ENCODE measurements around the gene MYH3.

DNA sequence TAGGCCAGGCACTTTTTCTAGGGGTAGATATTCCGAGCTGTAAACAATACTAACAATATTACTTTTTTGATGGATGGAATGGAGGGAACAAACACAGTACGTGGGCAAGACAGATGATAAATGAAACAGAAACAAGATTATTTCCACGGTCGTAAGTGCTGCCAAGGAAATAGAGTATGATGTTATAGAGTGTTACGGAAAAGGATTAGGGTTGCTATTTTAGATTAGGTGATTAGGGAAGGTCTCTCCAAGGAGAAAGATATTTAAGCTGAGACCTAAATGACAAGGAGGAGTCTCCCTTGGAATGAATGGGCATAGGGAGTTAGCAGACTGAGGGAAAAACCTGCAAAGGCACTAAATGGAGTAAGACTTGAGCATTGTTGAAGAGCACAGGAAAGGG is 48.6 kb upstream of the MYH3 start:
- TF ChIP-seq POLR2A (IDR thresholded peaks at IDR 0.05; ENCODE audit: extremely low read depth, insufficient read length) = no peak
- TF ChIP-seq, protein P1, sequence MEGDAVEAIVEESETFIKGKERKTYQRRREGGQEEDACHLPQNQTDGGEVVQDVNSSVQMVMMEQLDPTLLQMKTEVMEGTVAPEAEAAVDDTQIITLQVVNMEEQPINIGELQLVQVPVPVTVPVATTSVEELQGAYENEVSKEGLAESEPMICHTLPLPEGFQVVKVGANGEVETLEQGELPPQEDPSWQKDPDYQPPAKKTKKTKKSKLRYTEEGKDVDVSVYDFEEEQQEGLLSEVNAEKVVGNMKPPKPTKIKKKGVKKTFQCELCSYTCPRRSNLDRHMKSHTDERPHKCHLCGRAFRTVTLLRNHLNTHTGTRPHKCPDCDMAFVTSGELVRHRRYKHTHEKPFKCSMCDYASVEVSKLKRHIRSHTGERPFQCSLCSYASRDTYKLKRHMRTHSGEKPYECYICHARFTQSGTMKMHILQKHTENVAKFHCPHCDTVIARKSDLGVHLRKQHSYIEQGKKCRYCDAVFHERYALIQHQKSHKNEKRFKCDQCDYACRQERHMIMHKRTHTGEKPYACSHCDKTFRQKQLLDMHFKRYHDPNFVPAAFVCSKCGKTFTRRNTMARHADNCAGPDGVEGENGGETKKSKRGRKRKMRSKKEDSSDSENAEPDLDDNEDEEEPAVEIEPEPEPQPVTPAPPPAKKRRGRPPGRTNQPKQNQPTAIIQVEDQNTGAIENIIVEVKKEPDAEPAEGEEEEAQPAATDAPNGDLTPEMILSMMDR (IDR thresholded peaks at IDR 0.05; ENCODE audit: low read depth, low read length) = no peak
- TF ChIP-seq, protein P2, sequence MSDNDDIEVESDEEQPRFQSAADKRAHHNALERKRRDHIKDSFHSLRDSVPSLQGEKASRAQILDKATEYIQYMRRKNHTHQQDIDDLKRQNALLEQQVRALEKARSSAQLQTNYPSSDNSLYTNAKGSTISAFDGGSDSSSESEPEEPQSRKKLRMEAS (IDR thresholded peaks at IDR 0.05; ENCODE audit: low read depth, low read length) = no peak
- no peak for TF ChIP-seq MYC (IDR thresholded peaks at IDR 0.05; ENCODE audit: low read depth, low read length)
